Vagina (tissue), 2 donors: ENCODE measurements around the gene CNIH3.

Experiments used
- POLR2A ChIP-seq, 2 donors: fragments of 450-650 bp; IDR thresholded peaks; one replicate each; pipeline ENCODE4 v1.6.1; 2017; ENCODE audit warnings: antibody characterized with exemption in 2 of 2, mild to moderate bottlenecking in 2 of 2, moderate library complexity in 2 of 2
- POLR2AphosphoS5 ChIP-seq, 2 donors: sonication (generic); formaldehyde crosslinking; IDR thresholded peaks; one replicate each; pipeline ENCODE4 v1.9.0; 2017; ENCODE audit warnings: antibody characterized with exemption in 2 of 2, mild to moderate bottlenecking in 2 of 2, low read depth in 1 of 2; ENCODE audit not compliant: insufficient read depth in 1 of 2

- TF ChIP-seq POLR2A (IDR thresholded peaks at IDR 0.05) (no peak), POLR2AphosphoS5 (IDR thresholded peaks at IDR 0.05; ENCODE audit: insufficient read depth in 1 of 2, low read depth in 1 of 2) (no peak)
Measured at GRCh38 chr1:224622831-224623230, 6.7 kb downstream of the CNIH3 start.
